Effector memory CD8-positive, alpha-beta T cell (primary cell): ENCODE results near the gene TRIM56.
"Not testable (repeated sequence)": the region's sequence is repeated elsewhere in the genome, so short reads cannot be mapped to it uniquely, and the experiment has no call there.

ENCODE experiments used
- ATAC-seq: fragments of 150-1000 bp; cut with Tn5 transposase; replicated peaks from 2 replicates; pipeline ENCODE4 v1.10.0; 2021; ENCODE audit warnings: mild to moderate bottlenecking, moderate library complexity
- DNase-seq, 3 experiments: peaks; one replicate each; pipeline ENCODE4 v3.0.0; 2021
- H3K27ac Mint-ChIP-seq, 2 donors: one replicate each; pipeline ENCODE4 v1.8.0; 2022; ENCODE audit warnings: mild to moderate bottlenecking in 2 of 2, mixed read lengths in 2 of 2, moderate library complexity in 2 of 2
- H3K27me3 Mint-ChIP-seq, 2 donors: one replicate each; pipeline ENCODE4 v1.8.0; 2022; ENCODE audit warnings: mixed read lengths in 2 of 2
- H3K36me3 Mint-ChIP-seq: one replicate; pipeline ENCODE4 v1.8.0; 2022; ENCODE audit warnings: mild to moderate bottlenecking, moderate library complexity, mixed read lengths; ENCODE audit not compliant: insufficient read depth
- H3K4me1 Mint-ChIP-seq, 2 donors: one replicate each; pipeline ENCODE4 v1.8.0; 2022; ENCODE audit warnings: low read depth in 2 of 2, mixed read lengths in 2 of 2
- H3K4me3 Mint-ChIP-seq, 2 donors: one replicate each; pipeline ENCODE4 v1.8.0; 2022; ENCODE audit warnings: mild to moderate bottlenecking in 2 of 2, mixed read lengths in 2 of 2, moderate library complexity in 2 of 2
- H3K9me3 Mint-ChIP-seq, 2 donors: one replicate each; pipeline ENCODE4 v1.8.0; 2022; ENCODE audit warnings: mixed read lengths in 2 of 2

TRIM56 gene

GRCh38 chr7:101076183-101076582 lies 9.1 kb upstream of the TRIM56 start:
- not testable (repeated sequence) for H3K36me3 Mint-ChIP-seq, ATAC-seq, DNase-seq, H3K4me1 Mint-ChIP-seq, H3K27ac Mint-ChIP-seq, H3K9me3 Mint-ChIP-seq, H3K4me3 Mint-ChIP-seq
- H3K27me3 Mint-ChIP-seq, result peaks cover 24 to 37% of the 10 kb centered on the region in 2 donors

- no peak overlapping the region for H3K27ac Mint-ChIP-seq
- peaks cover 18 to 24% of the 10 kb centered on the region in 2 donors for H3K27me3 Mint-ChIP-seq
- H3K4me1 Mint-ChIP-seq, result peaks cover 0 to 4% of the 10 kb centered on the region in 2 donors
- H3K9me3 Mint-ChIP-seq, result no peaks in the 10 kb centered on the region
- peaks cover 8% of the 10 kb centered on the region for H3K36me3 Mint-ChIP-seq
- ATAC-seq (peak; percentile 99), DNase-seq (peak; percentile 79 to 86 (median 82))
- no peak overlapping the region for H3K4me3 Mint-ChIP-seq
Observed at GRCh38 chr7:101077303-101078086, 7.8 kb upstream of the TRIM56 start.

GRCh38 chr7:101081432-101081831 lies 3.8 kb upstream of the TRIM56 start:
- Mint-ChIP-seq H3K27me3 (peaks cover 0 to 15% of the 10 kb centered on the region in 2 donors), H3K27ac (peak overlapping the region in 1 of 2 donors; percentile 5), H3K36me3 (peaks cover 7% of the 10 kb centered on the region), H3K4me3 (no peak overlapping the region), H3K4me1 (peaks cover 14% of the 10 kb centered on the region in 2 donors), H3K9me3 (no peaks in the 10 kb centered on the region)
- ATAC-seq (no peak), DNase-seq (no peak)

GRCh38 chr7:101084865-101085161 lies 468 bp upstream of the TRIM56 start:
- DNase-seq (no peak), ATAC-seq (no peak)
- peaks cover 25% of the 10 kb centered on the region for H3K36me3 Mint-ChIP-seq
- no peaks in the 10 kb centered on the region for H3K9me3 Mint-ChIP-seq
- H3K4me3 Mint-ChIP-seq, result peak overlapping the region; percentile 97 to 99
- peak overlapping the region; percentile 99 to 100 for H3K27ac Mint-ChIP-seq
- no peaks in the 10 kb centered on the region for H3K27me3 Mint-ChIP-seq
- H3K4me1 Mint-ChIP-seq, result peaks cover 24 to 29% of the 10 kb centered on the region in 2 donors

GRCh38 chr7:101087334-101088068 lies 2.2 kb downstream of the TRIM56 start:
- Mint-ChIP-seq H3K27me3 (no peaks in the 10 kb centered on the region), H3K4me1 (peaks cover 30 to 39% of the 10 kb centered on the region in 2 donors), H3K4me3 (peak overlapping the region; percentile 23 to 99), H3K27ac (peak overlapping the region; percentile 35 to 62), H3K9me3 (no peaks in the 10 kb centered on the region), H3K36me3 (peaks cover 37% of the 10 kb centered on the region)
- ATAC-seq (no peak), DNase-seq (no peak)

- H3K27me3 Mint-ChIP-seq, result no peaks in the 10 kb centered on the region
- peak overlapping the region in 1 of 2 donors; percentile 23 for H3K4me3 Mint-ChIP-seq
- DNase-seq (no peak), ATAC-seq (no peak)
- peaks cover 37% of the 10 kb centered on the region for H3K36me3 Mint-ChIP-seq
- peaks cover 30 to 39% of the 10 kb centered on the region in 2 donors for H3K4me1 Mint-ChIP-seq
- H3K27ac Mint-ChIP-seq, result peak overlapping the region; percentile 35 to 62
- no peaks in the 10 kb centered on the region for H3K9me3 Mint-ChIP-seq
Observed at GRCh38 chr7:101088069-101088425, 2.8 kb downstream of the TRIM56 start.

- no peak for DNase-seq
- H3K9me3 Mint-ChIP-seq, result no peaks in the 10 kb centered on the region
- H3K36me3 Mint-ChIP-seq, result peaks cover 42% of the 10 kb centered on the region
- peak overlapping the region; percentile 54 to 62 for H3K27ac Mint-ChIP-seq
- H3K4me1 Mint-ChIP-seq, result peaks cover 31 to 42% of the 10 kb centered on the region in 2 donors
- ATAC-seq, result no peak
- H3K27me3 Mint-ChIP-seq, result no peaks in the 10 kb centered on the region
- H3K4me3 Mint-ChIP-seq, result peak overlapping the region; percentile 19 to 53
Observed at GRCh38 chr7:101088858-101089529, 3.7 kb downstream of the TRIM56 start.

DNA sequence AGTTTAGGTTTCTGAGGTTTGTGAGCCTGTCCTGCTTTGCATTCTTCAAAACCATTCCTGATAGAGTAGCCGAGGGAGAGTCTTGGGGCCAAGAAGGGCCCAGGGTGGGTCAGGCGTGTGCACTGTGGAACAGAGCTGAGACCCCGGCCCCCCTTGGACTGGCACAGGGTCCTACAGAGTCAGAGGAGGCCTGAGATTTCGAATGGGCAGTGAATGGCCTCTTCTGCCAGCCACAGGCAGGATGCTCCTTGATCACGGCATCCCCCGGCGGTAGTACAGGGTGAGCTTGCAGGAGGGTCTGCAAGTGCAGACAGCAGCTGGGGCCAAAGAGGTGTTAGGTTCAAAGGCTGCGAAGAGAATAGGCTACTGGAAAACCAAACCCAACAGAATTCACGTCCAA lies 4.6 kb downstream of the TRIM56 start:
- Mint-ChIP-seq H3K27me3 (no peaks in the 10 kb centered on the region), H3K4me1 (peaks cover 28 to 45% of the 10 kb centered on the region in 2 donors), H3K4me3 (no peak overlapping the region), H3K9me3 (no peaks in the 10 kb centered on the region), H3K36me3 (peaks cover 42% of the 10 kb centered on the region), H3K27ac (peak overlapping the region; percentile 54 to 62)
- no peak for ATAC-seq
- no peak for DNase-seq

GRCh38 chr7:101092266-101092905 lies 7.1 kb downstream of the TRIM56 start:
- not testable (repeated sequence) for H3K27ac Mint-ChIP-seq, H3K4me3 Mint-ChIP-seq, ATAC-seq, H3K27me3 Mint-ChIP-seq, H3K9me3 Mint-ChIP-seq, DNase-seq
- H3K36me3 Mint-ChIP-seq, result peaks cover 37% of the 10 kb centered on the region
- peaks cover 26 to 37% of the 10 kb centered on the region in 2 donors for H3K4me1 Mint-ChIP-seq

- no peaks in the 10 kb centered on the region for H3K9me3 Mint-ChIP-seq
- DNase-seq, result no peak
- H3K4me3 Mint-ChIP-seq, result no peak overlapping the region
- peak overlapping the region in 1 of 2 donors; percentile 71 for H3K27ac Mint-ChIP-seq
- H3K27me3 Mint-ChIP-seq, result no peaks in the 10 kb centered on the region
- ATAC-seq, result no peak
- peaks cover 27% of the 10 kb centered on the region for H3K36me3 Mint-ChIP-seq
- H3K4me1 Mint-ChIP-seq, result peaks cover 23 to 35% of the 10 kb centered on the region in 2 donors
Observed at GRCh38 chr7:101093906-101094305, 8.6 kb downstream of the TRIM56 start.

DNA sequence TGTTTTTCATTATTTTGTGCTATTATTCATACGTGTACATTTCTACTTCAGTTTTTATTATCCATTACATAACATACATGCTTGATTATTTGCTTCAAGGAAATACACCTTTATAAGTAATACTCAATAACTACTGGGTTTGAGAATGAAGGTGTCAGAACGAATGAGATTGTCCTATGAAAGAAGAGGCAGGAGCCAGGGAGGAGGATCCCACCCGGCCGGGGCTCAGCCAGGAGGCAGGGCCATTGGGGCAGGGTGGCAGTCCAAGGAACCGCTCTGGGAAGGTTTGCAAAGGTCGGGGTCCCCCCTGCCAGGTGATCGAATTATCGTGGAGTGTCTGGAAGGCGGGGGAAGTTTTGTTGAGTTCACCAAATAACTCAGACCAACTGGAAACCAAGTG lies 9.1 kb downstream of the TRIM56 start:
- peaks cover 25% of the 10 kb centered on the region for H3K36me3 Mint-ChIP-seq
- H3K27ac Mint-ChIP-seq, result peak overlapping the region in 1 of 2 donors; percentile 71
- H3K9me3 Mint-ChIP-seq, result no peaks in the 10 kb centered on the region
- DNase-seq, result no peak
- no peak for ATAC-seq
- no peaks in the 10 kb centered on the region for H3K27me3 Mint-ChIP-seq
- no peak overlapping the region for H3K4me3 Mint-ChIP-seq
- H3K4me1 Mint-ChIP-seq, result peaks cover 20 to 30% of the 10 kb centered on the region in 2 donors

DNA sequence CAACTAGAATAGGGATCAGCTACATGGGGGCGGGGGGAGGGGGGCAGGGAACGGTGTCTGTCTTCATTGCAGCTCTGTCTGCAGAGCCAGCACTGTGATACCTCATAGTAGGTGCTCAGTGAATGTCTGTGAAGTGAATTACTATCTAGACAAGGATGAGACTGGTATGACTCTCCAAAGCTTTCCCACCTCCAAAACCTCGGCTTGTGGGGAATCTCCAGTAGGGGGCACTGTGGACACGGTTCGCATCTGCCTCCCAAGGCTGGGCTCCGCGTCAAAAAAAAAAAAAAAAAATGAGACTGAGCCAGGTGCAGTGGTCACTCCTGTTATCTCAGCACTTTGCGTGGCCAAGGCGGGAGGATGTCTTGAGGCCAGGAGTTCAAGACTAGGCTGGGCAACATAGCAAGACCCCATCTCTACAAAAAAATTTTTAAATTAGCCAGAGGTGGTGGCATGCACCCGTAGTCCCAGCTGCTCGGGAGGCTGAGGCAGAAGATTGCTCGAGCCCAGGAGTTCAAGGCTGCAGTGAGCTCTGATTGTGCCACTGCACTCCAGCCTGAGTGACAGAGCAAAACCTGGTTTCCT lies 9.6 kb downstream of the TRIM56 start:
- H3K27me3 Mint-ChIP-seq, result peaks cover 0 to under 1% of the 10 kb centered on the region in 2 donors
- no peak for ATAC-seq
- no peak for DNase-seq

More for the DNA sequence above, 9.6 kb downstream of the TRIM56 start:
- peak overlapping the region; percentile 53 to 71 for H3K27ac Mint-ChIP-seq
- peaks cover 16 to 25% of the 10 kb centered on the region in 2 donors for H3K4me1 Mint-ChIP-seq
- H3K9me3 Mint-ChIP-seq, result no peaks in the 10 kb centered on the region
- no peak overlapping the region for H3K4me3 Mint-ChIP-seq
- H3K36me3 Mint-ChIP-seq, result peaks cover 26% of the 10 kb centered on the region
